ENCODE data around the gene AEBP1. TPM values are rescaled to one million over a fixed set of nuclear protein-coding genes. Genes with fewer than 3 reads are reported as not detected.

The AEBP1 gene
- total RNA-seq, 2 donors from 2014 or later = 84.4 to 193 TPM

GRCh38 chr7:44158873-44159631 is 54.9 kb downstream of the AEBP1 start:
- no peak for TF ChIP-seq CTCF (IDR thresholded peaks at IDR 0.05)
- DNase-seq (ENCODE audit: low spot score) = no peak
- no peaks in the 10 kb centered on the region for H3K9me3 ChIP-seq

DNA sequence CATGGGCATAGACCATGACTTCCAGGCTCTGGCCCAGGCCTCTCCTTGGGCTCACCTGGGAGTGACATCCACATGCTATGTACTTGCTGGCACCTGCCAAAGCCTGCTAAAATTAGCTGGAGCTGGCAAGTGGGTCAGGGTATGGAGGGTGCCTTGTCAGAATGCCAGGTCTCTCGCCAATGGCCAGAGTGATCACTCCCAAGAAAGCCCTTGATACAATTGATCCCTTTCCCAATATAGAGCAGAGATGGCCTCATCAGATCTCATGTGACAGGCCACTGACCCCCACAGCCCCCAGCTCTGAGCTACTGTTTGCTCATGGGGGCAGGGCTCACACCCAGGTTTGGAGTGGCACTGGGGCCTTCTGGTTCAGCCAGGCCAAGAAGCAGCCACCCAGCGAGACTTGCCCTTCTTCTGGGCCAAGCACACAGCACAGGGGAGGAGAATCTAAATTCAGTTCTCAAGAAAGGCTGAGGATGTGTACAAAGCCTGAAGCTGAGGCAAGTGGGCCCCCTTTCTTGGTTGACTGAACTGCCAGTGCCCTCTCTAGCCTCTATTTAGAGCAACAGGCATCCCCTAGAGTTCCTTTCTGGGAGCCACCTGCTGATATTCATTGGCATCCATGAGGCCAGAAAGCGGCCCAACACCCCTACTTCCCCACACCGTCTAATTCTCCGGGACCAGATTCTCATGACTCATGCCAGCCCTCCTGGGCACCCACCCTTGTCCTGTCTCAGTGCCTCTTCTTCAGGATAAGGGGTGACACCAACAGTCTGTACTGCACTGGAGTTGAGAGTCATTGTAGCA is 55.9 kb downstream of the AEBP1 start:
- Histone ChIP-seq H3K4me3 (no peak overlapping the region), H3K27me3 (no peaks in the 10 kb centered on the region), H3K9me3 (no peaks in the 10 kb centered on the region), H3K36me3 (no peaks in the 10 kb centered on the region), H3K4me1 (peaks cover 0 to 12% of the 10 kb centered on the region in 2 donors), H3K27ac (no peak overlapping the region)
- no peak for TF ChIP-seq CTCF (IDR thresholded peaks at IDR 0.05)
- no peak for DNase-seq (ENCODE audit: low spot score)

More at GRCh38 chr7:44158873-44159631, 54.9 kb downstream of the AEBP1 start:
- H3K4me3 ChIP-seq = no peak overlapping the region
- H3K36me3 ChIP-seq = no peaks in the 10 kb centered on the region
- H3K27ac ChIP-seq = no peak overlapping the region
- no peaks in the 10 kb centered on the region for H3K27me3 ChIP-seq
- H3K4me1 ChIP-seq = peaks cover 0 to 12% of the 10 kb centered on the region in 2 donors

DNA sequence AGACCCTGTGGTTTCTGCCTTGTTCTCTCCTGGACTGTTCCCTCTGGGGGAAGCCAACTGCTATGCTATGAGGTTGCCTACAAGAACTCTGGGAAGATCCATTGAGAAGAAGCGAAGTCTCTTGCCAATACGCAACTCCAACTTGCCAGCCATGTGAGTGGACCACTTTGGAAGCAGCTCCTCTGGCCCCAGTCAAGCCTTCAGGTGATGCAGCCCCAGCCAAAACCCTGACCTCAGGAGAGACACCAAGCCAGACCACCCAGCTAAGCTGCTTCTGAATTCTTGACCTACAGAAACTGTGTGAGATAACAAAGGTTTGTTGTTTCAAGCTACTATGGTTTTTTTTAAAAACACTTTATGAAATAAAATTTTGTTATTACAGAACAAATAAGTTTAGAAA is 57.2 kb downstream of the AEBP1 start:
- no peaks in the 10 kb centered on the region for H3K27me3 ChIP-seq
- H3K9me3 ChIP-seq = no peaks in the 10 kb centered on the region
- no peak overlapping the region for H3K27ac ChIP-seq
- no peak for DNase-seq (ENCODE audit: low spot score)
- H3K4me3 ChIP-seq = no peak overlapping the region
- TF ChIP-seq CTCF (IDR thresholded peaks at IDR 0.05) = no peak
- no peaks in the 10 kb centered on the region for H3K36me3 ChIP-seq
- H3K4me1 ChIP-seq = peaks cover 0 to 12% of the 10 kb centered on the region in 2 donors

DNA sequence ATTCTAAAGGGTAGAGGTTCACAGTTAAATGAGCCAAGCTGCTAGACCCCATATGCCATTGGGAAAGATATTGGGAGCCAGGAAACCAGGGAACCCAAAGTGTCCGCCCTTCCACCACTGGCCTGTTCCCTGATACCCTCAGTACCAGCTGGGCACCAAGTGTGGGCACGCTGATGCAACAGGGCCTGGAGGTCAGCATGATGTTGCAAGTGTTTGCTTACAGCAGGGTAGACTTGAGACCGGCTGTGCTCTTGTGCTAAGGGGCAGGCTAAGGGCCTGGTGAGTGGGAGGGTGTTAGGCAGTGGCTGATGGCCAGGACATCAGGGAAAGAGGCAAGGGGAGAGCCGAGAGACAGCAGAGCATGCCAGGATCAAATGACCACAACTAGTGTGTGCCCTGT is 58.0 kb downstream of the AEBP1 start:
- TF ChIP-seq CTCF (IDR thresholded peaks at IDR 0.05) = no peak
- no peak overlapping the region for H3K4me3 ChIP-seq
- H3K4me1 ChIP-seq = peaks cover 0 to 12% of the 10 kb centered on the region in 2 donors
- no peaks in the 10 kb centered on the region for H3K27me3 ChIP-seq
- H3K27ac ChIP-seq = no peak overlapping the region
- H3K36me3 ChIP-seq = no peaks in the 10 kb centered on the region
- DNase-seq (ENCODE audit: low spot score) = no peak
- no peaks in the 10 kb centered on the region for H3K9me3 ChIP-seq

- TF ChIP-seq CTCF (IDR thresholded peaks at IDR 0.05) = no peak
Observed at GRCh38 chr7:44162785-44163395, 58.7 kb downstream of the AEBP1 start.

More at GRCh38 chr7:44162785-44163395, 58.7 kb downstream of the AEBP1 start:
- H3K4me3 ChIP-seq = no peak overlapping the region
- no peaks in the 10 kb centered on the region for H3K9me3 ChIP-seq
- H3K36me3 ChIP-seq = no peaks in the 10 kb centered on the region
- H3K4me1 ChIP-seq = peaks cover 0 to 12% of the 10 kb centered on the region in 2 donors
- DNase-seq (ENCODE audit: low spot score) = no peak
- H3K27ac ChIP-seq = no peak overlapping the region
- H3K27me3 ChIP-seq = no peaks in the 10 kb centered on the region

Measured in right atrium auricular region (tissue), 2 donors.